Measurements from ENCODE around the gene PRDM12.

The PRDM12 gene

DNA sequence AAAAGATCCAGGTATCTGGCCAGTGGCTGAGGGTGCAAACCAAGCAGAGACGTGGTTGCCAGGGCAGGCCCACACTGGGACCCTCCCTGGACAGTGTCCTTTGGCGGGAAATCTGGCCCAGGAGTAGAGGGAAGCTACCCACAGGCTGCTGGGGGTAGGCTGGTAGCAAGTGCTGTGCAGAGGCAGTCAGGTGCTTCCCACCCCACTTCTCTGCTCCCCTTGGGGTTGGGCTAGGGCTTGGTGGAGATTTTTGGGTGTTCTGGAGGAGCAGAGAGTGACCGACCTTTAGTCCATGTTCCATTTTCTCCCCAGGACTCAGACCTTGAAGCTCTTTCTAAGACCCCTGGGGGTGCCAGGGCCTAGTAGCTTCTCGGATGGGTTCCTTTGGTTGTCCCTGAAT lies 5.6 kb downstream of the PRDM12 start:
- TF ChIP-seq, protein P1, sequence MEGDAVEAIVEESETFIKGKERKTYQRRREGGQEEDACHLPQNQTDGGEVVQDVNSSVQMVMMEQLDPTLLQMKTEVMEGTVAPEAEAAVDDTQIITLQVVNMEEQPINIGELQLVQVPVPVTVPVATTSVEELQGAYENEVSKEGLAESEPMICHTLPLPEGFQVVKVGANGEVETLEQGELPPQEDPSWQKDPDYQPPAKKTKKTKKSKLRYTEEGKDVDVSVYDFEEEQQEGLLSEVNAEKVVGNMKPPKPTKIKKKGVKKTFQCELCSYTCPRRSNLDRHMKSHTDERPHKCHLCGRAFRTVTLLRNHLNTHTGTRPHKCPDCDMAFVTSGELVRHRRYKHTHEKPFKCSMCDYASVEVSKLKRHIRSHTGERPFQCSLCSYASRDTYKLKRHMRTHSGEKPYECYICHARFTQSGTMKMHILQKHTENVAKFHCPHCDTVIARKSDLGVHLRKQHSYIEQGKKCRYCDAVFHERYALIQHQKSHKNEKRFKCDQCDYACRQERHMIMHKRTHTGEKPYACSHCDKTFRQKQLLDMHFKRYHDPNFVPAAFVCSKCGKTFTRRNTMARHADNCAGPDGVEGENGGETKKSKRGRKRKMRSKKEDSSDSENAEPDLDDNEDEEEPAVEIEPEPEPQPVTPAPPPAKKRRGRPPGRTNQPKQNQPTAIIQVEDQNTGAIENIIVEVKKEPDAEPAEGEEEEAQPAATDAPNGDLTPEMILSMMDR (IDR thresholded peaks at IDR 0.05; ENCODE audit: control insufficient read depth, extremely low read depth, insufficient read depth) = no peak
- no peak for DNase-seq (ENCODE audit: low read depth)
- H3K4me3 ChIP-seq (ENCODE audit: low read depth, low read length) = no peak overlapping the region

DNA sequence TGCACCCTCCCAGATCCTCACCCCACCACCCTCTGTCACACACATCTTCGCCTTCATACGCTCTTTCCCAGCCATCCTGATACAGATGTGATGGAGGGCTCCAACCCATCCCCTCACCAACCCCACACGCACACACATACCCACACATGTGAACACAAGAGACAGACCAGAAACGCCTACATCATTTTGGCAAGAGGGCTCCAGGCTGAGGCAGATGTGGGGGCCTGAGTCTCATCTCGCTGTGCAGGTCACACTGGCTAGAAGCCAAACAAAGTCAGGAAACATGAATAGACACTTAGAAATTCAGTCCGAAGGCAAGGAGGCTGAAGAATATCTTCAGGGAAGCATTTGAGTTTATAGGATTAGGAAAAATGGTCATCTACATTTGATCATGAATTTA lies 6.2 kb downstream of the PRDM12 start:
- no peak overlapping the region for H3K4me3 ChIP-seq (ENCODE audit: low read depth, low read length)
- DNase-seq (ENCODE audit: low read depth) = no peak
- TF ChIP-seq, protein P1 (IDR thresholded peaks at IDR 0.05; ENCODE audit: control insufficient read depth, extremely low read depth, insufficient read depth) = no peak

DNA sequence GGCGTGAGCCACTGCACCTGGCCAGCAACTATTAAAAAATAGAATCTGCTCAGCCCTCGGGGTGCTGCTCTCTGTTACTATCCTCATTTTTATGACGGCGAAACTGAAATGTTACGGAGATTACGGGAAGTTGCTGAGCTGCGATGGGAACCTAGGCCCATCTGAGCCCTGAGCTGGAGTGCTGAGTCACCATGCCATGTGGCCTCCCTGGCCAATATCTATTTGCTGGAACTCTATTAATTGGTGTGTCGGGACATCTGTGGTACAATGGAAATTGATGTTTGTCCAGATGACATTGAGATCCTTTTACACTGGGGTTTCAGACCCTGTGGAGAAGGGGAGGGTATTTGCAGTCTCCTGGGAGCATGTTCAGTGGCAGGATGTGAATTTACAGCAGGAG lies 8.1 kb downstream of the PRDM12 start:
- no peak overlapping the region for H3K4me3 ChIP-seq (ENCODE audit: low read depth, low read length)
- TF ChIP-seq, protein P1 (IDR thresholded peaks at IDR 0.05; ENCODE audit: control insufficient read depth, extremely low read depth, insufficient read depth) = no peak
- no peak for DNase-seq (ENCODE audit: low read depth)

DNA sequence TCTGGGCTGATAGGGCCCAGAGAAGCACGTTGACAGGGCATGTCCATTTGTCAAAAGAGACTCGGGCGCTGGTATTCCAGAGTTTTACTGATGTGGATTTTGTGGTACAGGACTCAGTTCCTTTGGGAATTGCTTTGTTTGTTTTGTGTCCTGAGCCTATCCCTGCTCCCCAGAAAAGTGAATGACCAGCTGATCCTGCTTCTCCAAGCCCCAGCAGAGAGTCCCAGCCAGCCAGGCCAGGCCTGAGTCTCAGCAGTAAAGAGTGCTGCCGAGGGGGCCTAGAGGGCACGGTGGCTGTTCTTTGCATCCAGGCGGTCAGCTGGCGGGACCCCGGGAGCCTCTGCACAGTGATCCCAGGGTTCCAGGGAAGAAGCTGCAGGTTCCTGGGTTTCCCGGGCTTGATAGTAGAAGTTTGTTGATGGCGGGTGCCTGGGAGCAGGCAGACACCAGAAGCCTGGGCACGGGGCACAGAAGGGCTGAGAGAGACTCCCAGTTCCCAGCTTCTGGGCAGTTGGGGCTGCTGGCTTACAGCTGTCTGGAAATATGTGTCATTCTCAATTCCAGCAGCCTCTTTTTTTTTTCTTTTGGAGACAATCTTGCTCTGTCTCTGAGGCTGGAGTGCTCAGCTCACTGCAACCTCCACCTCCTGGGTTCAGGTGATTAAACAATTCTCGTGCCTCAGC lies 8.7 kb downstream of the PRDM12 start:
- TF ChIP-seq, protein P1 (IDR thresholded peaks at IDR 0.05; ENCODE audit: control insufficient read depth, extremely low read depth, insufficient read depth) = no peak
- no peak overlapping the region for H3K4me3 ChIP-seq (ENCODE audit: low read depth, low read length)
- no peak for DNase-seq (ENCODE audit: low read depth)

DNA sequence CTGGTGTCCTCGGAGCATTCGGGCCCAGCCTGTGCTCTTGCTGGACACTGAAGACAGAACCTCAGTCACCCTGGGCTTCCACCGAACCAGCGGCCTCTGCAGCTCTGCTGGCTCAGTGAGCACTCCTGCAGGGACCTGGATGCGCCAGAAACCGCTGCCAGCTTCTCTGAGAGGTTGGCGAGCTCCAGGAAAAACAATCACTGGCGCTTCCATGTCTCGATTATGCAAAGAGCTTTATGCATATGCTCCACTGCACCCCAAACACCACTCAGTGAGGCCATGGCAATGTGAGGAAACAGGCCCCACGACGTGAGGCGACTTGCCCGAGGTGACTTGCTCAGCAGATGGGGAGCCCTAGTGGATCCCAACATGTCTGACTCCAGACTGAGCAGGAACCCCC lies 11.0 kb downstream of the PRDM12 start:
- TF ChIP-seq, protein P1 (IDR thresholded peaks at IDR 0.05; ENCODE audit: control insufficient read depth, extremely low read depth, insufficient read depth) = no peak
- H3K4me3 ChIP-seq (ENCODE audit: low read depth, low read length) = no peak overlapping the region
- DNase-seq (ENCODE audit: low read depth) = no peak

DNA sequence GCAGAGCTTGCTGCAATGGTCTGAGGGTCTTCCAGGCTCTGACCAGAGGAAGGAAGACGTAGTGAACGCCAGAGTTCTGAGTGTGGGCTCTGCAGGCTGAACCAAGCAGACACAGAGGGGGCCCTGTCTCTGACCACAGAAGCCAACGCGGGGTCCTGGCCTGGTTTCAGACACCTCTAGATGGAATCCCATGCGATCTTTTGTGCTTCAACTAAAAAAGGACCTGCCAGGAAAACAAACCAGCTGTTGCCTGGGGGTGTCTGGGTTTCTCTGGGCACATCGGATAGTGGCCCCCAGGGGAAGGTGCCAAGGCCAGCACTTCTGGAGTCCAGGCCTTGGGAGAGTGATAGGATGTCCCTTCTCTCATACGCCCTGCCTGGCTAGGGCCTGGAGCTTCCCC lies 12.9 kb downstream of the PRDM12 start:
- no peak for DNase-seq (ENCODE audit: low read depth)
- TF ChIP-seq, protein P1 (IDR thresholded peaks at IDR 0.05; ENCODE audit: control insufficient read depth, extremely low read depth, insufficient read depth) = no peak
- no peak overlapping the region for H3K4me3 ChIP-seq (ENCODE audit: low read depth, low read length)

Data from LNCaP clone FGC (cell line).